ENCODE data around the gene CMKLR1.

DNA sequence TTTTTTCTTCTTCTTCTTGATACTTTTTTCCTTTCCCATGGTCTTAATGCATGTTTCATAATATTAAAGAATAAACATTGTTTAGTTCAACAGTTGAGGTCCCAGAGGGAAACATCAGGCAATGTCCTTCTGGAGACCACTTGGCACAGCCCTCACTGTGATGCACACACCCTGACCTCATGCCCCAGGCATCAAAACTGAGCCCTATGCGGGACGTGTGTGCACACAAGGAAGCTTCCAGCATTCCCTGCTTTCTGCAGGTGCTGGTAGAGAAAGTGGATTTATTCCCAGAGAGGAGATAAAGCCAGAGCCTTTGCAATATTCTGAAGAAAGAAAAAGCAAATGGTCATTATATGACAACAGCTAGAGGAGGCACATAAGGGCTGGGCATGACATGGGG lies 16.0 kb upstream of the CMKLR1 start:
- TF ChIP-seq, protein P1, sequence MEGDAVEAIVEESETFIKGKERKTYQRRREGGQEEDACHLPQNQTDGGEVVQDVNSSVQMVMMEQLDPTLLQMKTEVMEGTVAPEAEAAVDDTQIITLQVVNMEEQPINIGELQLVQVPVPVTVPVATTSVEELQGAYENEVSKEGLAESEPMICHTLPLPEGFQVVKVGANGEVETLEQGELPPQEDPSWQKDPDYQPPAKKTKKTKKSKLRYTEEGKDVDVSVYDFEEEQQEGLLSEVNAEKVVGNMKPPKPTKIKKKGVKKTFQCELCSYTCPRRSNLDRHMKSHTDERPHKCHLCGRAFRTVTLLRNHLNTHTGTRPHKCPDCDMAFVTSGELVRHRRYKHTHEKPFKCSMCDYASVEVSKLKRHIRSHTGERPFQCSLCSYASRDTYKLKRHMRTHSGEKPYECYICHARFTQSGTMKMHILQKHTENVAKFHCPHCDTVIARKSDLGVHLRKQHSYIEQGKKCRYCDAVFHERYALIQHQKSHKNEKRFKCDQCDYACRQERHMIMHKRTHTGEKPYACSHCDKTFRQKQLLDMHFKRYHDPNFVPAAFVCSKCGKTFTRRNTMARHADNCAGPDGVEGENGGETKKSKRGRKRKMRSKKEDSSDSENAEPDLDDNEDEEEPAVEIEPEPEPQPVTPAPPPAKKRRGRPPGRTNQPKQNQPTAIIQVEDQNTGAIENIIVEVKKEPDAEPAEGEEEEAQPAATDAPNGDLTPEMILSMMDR (conservative IDR thresholded peaks at IDR 0.05; ENCODE audit: low read depth, low read length): no peak
- no peak for TF ChIP-seq EZH2 (IDR thresholded peaks at IDR 0.05; ENCODE audit: borderline replicate concordance, low read depth, low read length, poor library complexity, severe bottlenecking)

All from A673 (cell line).